ENCODE measurements around the gene NCKAP5.

The NCKAP5 gene

DNA sequence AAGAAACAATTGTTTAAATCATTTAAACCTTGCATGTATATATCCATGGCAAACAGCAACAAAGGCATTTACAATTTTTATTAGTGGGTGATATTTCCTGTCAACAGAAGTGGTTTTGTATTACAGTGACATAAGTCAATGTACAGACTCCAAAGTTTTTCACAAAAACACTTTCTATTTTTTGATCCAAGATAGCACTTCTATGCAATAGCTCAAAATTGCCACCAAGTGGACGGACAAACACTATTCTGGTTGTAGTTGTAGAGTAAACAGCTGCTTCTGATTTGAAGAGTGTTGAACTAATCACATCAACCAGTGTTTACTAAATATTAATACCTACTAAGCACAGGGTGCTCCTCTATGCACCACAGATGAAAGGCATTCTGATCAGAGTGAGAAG is 421.4 kb downstream of the NCKAP5 start:
- TF ChIP-seq, protein P1, sequence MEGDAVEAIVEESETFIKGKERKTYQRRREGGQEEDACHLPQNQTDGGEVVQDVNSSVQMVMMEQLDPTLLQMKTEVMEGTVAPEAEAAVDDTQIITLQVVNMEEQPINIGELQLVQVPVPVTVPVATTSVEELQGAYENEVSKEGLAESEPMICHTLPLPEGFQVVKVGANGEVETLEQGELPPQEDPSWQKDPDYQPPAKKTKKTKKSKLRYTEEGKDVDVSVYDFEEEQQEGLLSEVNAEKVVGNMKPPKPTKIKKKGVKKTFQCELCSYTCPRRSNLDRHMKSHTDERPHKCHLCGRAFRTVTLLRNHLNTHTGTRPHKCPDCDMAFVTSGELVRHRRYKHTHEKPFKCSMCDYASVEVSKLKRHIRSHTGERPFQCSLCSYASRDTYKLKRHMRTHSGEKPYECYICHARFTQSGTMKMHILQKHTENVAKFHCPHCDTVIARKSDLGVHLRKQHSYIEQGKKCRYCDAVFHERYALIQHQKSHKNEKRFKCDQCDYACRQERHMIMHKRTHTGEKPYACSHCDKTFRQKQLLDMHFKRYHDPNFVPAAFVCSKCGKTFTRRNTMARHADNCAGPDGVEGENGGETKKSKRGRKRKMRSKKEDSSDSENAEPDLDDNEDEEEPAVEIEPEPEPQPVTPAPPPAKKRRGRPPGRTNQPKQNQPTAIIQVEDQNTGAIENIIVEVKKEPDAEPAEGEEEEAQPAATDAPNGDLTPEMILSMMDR (IDR thresholded peaks at IDR 0.05; ENCODE audit: low read depth, low read length): no peak
- TF ChIP-seq, protein P2, sequence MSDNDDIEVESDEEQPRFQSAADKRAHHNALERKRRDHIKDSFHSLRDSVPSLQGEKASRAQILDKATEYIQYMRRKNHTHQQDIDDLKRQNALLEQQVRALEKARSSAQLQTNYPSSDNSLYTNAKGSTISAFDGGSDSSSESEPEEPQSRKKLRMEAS (IDR thresholded peaks at IDR 0.05; ENCODE audit: low read depth, low read length): no peak
- TF ChIP-seq POLR2A (IDR thresholded peaks at IDR 0.05; ENCODE audit: extremely low read depth, insufficient read length) (no peak), MYC (IDR thresholded peaks at IDR 0.05; ENCODE audit: low read depth, low read length) (no peak)
- no peak overlapping the region for H3K4me3 ChIP-seq (ENCODE audit: low read depth, low read length)
- DNase-seq (ENCODE audit: low read depth): no peak

- H3K4me3 ChIP-seq (ENCODE audit: low read depth, low read length): no peak overlapping the region
- TF ChIP-seq, protein P2 (IDR thresholded peaks at IDR 0.05; ENCODE audit: low read depth, low read length): no peak
- TF ChIP-seq, protein P1 (IDR thresholded peaks at IDR 0.05; ENCODE audit: low read depth, low read length): no peak
- no peak for TF ChIP-seq MYC (IDR thresholded peaks at IDR 0.05; ENCODE audit: low read depth, low read length)
- no peak for TF ChIP-seq POLR2A (IDR thresholded peaks at IDR 0.05; ENCODE audit: extremely low read depth, insufficient read length)
- no peak for DNase-seq (ENCODE audit: low read depth)
Measured at GRCh38 chr2:133143645-133144044, 424.6 kb downstream of the NCKAP5 start.

DNA sequence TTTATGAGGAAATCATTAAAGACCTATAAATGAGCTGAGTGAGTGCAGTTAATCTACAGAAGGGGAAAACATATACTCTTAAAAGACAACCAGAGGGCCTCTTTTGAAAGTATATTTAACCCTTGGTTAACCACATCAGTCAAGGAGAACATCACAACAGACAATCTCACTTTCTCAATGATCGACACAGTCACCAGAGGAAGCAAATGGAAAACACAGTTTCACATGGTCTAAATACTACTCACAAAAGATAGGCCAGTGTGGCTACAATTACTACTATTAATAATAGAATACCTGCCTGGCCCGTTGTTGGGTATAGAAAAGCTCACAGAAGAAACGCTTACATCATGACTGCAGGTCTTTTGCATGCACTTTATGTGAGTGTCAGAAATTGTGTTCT is 426.2 kb downstream of the NCKAP5 start:
- TF ChIP-seq MYC (IDR thresholded peaks at IDR 0.05; ENCODE audit: low read depth, low read length) (no peak), POLR2A (IDR thresholded peaks at IDR 0.05; ENCODE audit: extremely low read depth, insufficient read length) (no peak)
- TF ChIP-seq, protein P2 (IDR thresholded peaks at IDR 0.05; ENCODE audit: low read depth, low read length): no peak
- TF ChIP-seq, protein P1 (IDR thresholded peaks at IDR 0.05; ENCODE audit: low read depth, low read length): no peak
- no peak overlapping the region for H3K4me3 ChIP-seq (ENCODE audit: low read depth, low read length)
- DNase-seq (ENCODE audit: low read depth): no peak

GRCh38 chr2:133140620-133141019 is 427.6 kb downstream of the NCKAP5 start:
- H3K4me3 ChIP-seq (ENCODE audit: low read depth, low read length): no peak overlapping the region
- TF ChIP-seq MYC (IDR thresholded peaks at IDR 0.05; ENCODE audit: low read depth, low read length) (no peak), POLR2A (IDR thresholded peaks at IDR 0.05; ENCODE audit: extremely low read depth, insufficient read length) (no peak)
- TF ChIP-seq, protein P2 (IDR thresholded peaks at IDR 0.05; ENCODE audit: low read depth, low read length): no peak
- TF ChIP-seq, protein P1 (IDR thresholded peaks at IDR 0.05; ENCODE audit: low read depth, low read length): no peak

DNA sequence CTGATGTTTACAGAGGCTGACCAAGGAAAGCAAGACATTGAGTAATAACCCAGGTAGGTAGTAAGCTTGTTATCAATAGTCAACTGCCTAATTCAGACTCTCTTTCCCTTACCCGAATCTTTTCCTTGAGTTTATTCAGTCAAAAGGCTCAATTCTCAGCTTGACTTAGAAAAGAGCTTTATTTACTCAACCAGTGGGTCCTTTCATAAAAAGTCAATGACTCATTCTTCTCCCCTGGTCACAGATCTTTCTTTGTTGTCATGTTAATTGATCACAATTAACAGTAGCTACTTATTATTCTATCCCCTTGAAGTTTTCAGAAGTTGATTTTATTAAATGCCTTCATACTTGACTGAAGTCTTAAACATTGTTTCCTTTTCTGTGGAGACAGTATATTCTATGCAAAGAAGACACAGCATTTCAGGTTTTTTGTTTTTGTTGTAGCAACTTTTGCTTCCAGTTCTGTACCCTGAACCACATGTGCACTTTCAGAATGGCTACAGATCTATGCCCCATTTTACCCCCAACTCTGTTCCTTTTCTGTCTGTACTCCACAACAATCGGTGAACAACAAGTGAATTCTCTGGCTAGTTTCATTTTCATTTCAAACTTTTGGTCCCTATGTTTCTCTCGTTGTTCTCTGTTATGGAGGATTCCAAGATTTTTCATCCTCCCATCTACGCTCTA is 428.3 kb downstream of the NCKAP5 start:
- no peak for DNase-seq (ENCODE audit: low read depth)
- no peak overlapping the region for H3K4me3 ChIP-seq (ENCODE audit: low read depth, low read length)
- TF ChIP-seq, protein P2 (IDR thresholded peaks at IDR 0.05; ENCODE audit: low read depth, low read length): no peak
- TF ChIP-seq MYC (IDR thresholded peaks at IDR 0.05; ENCODE audit: low read depth, low read length) (no peak), POLR2A (IDR thresholded peaks at IDR 0.05; ENCODE audit: extremely low read depth, insufficient read length) (no peak)
- TF ChIP-seq, protein P1 (IDR thresholded peaks at IDR 0.05; ENCODE audit: low read depth, low read length): no peak

More at GRCh38 chr2:133140620-133141019, 427.6 kb downstream of the NCKAP5 start:
- DNase-seq (ENCODE audit: low read depth): no peak

Data from NB4 (cell line).